ENCODE results near the gene MRGPRD. TPM values are rescaled to one million over a fixed set of nuclear protein-coding genes. Genes with fewer than 3 reads are reported as not detected.
"Not testable (repeated sequence)": the region's sequence is repeated elsewhere in the genome, so short reads cannot be mapped to it uniquely, and the experiment has no call there.

MRGPRD gene
- total RNA-seq, 1 donor from 2014 or later, result not detected

- DNase-seq (ENCODE audit: low spot score), result no peak
Observed at GRCh38 chr11:69005631-69006368, 25.0 kb upstream of the MRGPRD start.

DNA sequence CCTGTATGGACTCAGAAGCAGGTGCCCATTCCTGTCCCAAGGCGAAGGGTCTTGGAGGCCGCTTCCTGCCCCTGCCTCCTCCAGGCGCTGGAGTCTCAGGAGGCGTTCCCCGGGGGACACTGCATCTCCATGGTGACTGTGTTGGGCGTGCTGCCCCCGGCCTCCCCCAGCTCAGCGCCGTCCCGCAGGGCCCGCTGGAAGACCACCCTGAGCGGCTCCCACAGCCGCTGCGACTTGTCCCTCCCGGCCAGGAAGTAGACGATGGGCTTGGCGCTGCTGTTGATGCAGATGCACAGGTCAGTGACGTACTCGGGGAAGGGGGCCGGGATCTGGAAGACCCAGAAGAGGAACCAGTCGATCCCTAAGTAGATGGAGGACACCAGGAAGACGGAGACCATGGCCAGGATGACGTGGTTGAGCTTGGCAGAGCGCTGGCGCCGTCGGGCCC, 24.4 kb upstream of the MRGPRD start:
- no peak for DNase-seq (ENCODE audit: low spot score)

DNA sequence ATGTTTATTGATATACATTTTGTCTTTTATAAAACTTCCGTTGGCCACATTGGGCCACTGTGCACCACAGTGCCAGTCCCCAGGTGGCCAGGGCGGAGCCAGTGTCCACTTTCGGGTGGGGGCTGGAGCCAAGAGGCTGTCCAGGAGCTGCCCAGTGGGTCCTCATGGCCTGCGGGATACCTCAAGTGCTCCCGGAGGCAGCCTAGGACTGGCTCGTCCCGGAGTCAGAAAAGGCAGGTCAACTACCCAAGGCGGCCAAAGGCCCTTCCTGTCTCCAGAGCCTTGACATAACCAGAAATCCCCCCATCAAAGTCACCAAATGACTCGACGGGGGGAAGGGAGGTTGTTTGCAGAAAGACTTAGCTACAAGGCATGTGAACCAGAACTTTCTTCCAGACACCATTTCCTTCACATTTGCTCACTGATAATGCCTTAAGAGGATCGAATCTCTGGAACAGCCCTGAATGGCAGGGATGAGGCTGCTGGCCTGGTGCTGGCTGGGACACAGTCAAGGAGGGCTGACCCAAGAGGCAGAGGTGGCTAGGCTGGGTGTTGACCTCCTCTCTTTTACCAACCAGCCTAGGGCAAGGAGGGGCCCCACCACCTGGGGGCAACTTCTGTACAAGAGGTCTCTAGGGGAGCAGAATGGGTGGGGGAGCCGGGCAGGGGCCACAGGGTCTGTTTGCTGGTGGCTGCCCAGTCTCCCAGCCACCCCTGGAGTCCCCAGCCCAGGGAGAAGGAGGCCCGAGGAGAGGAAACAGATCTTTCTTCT, 23.8 kb upstream of the MRGPRD start:
- no peak for DNase-seq (ENCODE audit: low spot score)

- DNase-seq (ENCODE audit: low spot score), result no peak
Observed at GRCh38 chr11:69003866-69004367, 23.1 kb upstream of the MRGPRD start.

- no peak for DNase-seq (ENCODE audit: low spot score)
Observed at GRCh38 chr11:69003301-69003865, 22.6 kb upstream of the MRGPRD start.

DNA sequence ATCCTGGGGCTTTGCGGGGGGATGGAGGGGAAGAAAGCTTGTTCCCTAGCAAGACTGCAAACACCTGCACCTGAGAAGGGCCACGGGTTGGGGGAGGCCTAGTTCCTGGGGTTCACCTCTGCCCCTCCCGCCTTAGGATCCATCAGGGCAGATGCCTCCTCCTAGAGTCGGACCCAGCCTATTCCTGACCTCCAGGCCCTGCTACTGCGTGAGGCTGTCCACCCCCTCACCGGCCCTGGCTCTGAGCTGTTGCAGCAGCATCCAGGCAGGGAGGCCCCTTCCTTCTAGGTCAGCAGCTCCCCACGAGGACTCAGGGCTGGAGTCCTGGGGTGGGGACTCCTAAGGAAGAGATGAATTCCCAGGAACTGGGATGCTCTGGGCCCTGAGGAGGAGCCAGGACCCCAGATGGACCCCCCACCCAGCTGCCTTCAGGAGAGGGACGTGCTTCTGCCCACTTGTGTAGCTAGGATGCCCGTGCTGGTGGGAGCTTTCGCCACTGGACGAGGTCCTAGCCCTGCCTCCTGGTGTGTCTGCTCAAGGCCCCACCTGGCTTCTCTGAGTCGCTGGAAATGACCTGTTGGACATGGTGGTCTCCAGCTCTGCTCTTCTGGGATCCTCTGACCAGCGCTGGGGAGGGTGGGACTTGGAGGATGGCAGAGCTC, 21.9 kb upstream of the MRGPRD start:
- no peak for DNase-seq (ENCODE audit: low spot score)

DNA sequence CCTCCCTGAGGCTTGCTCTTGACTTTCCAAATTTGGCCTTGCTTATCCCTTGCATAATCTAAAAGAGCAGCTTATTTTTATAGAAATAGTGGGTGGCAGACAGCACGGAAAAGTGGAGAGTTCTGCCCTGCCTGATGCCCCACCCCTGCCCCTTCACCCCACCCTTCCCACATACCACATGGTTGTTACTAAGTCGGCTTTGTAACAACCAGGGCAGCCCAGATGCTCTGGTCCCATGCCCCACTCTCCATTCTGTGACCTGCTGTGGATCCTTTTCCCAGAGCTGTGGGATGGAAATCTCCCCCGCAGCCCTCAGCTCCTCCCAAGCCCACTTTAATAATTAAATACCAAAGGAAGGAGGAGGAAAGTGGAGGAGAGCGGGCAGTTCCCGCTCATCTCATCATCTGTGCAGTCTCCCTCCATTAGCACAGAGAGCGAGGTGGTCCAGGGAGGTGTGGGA, 21.4 kb upstream of the MRGPRD start:
- no peak for DNase-seq (ENCODE audit: low spot score)

- no peak for DNase-seq (ENCODE audit: low spot score)
Observed at GRCh38 chr11:69001243-69002081, 20.7 kb upstream of the MRGPRD start.

DNA sequence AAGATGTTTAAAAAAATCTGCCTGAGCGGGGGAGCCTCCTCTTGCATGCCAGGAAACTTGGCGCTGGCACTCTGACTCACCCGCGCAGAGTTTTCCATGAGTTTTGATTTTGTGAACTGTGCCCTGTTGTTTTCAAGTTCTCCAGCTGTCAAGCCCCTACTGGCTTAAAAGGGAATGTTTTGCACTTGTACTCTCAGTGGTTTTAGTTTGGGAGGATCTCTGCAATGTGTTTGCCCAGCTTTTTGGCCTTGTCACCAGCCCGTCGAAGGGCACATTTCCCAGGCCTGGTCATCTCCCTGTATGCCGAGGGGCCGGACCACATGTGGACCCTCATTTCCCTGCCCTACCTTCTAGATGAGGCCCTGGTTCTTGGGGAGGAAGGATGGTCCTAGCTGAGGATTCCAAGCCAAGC, 20.1 kb upstream of the MRGPRD start:
- DNase-seq (ENCODE audit: low spot score), result no peak

GRCh38 chr11:69000391-69000790, 19.6 kb upstream of the MRGPRD start:
- no peak for DNase-seq (ENCODE audit: low spot score)

GRCh38 chr11:68999748-69000355, 19.1 kb upstream of the MRGPRD start:
- not testable (repeated sequence) for DNase-seq (ENCODE audit: low spot score)

DNA sequence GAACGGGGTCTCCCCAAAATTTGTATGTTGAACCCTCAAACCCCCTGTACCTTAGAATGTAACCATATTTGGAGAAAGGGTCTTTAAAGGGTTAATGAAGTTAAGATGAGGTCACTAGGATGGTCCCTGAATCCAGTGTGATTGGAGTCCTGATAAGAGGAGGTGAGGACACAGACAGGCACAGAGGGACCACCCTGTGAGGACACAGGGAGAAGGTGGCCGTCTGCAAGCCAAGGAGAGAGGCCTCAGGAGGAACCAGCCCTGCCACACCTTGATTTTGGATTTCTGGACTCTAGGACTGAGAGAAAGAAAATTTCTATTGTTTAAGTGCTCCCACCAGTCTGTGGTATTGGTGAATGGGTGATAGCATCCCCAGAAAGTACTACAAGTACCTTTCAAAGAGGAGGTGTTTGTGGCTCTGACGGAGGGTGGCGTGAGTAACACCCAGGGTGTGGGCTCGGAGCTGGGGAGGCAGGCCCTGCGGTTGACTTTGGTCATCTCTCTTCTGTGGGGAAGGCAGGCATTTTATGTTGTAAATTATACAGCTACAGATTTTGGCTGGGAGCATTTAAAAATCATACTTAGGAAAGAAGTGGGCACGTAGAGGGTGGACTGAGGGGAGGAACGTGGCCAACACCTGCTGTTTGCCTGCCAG, 18.4 kb upstream of the MRGPRD start:
- no peak for DNase-seq (ENCODE audit: low spot score)

DNA sequence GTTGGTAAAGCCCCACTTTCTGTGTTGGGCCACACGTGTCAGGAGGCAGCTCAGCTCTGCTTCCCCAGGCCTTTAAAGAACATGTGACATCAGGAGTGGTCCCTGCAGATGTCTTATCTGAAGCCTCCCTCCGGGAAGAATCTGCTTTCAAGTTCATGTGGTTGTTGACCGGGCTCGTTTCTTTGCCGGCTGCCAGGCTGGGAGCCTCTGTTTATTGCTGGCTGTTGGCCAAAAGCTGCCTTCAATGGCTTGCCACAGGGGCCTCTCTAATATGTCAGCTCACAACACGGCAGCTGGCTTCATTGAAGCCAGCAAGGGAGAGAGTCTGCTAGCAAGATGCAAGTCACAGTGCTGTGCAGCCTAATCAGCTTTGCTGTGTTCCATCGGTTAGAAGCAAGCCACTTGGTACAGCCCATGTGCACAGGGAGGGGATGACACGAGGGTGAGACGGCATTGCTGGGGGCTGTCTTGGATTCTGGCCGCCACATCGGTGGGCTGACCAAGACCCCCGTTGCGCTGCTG, 17.7 kb upstream of the MRGPRD start:
- DNase-seq (ENCODE audit: low spot score), result no peak

- DNase-seq (ENCODE audit: low spot score), result no peak
Observed at GRCh38 chr11:68997995-68998348, 17.2 kb upstream of the MRGPRD start.

- no peak for DNase-seq (ENCODE audit: low spot score)
Observed at GRCh38 chr11:68997124-68997994, 16.6 kb upstream of the MRGPRD start.

DNA sequence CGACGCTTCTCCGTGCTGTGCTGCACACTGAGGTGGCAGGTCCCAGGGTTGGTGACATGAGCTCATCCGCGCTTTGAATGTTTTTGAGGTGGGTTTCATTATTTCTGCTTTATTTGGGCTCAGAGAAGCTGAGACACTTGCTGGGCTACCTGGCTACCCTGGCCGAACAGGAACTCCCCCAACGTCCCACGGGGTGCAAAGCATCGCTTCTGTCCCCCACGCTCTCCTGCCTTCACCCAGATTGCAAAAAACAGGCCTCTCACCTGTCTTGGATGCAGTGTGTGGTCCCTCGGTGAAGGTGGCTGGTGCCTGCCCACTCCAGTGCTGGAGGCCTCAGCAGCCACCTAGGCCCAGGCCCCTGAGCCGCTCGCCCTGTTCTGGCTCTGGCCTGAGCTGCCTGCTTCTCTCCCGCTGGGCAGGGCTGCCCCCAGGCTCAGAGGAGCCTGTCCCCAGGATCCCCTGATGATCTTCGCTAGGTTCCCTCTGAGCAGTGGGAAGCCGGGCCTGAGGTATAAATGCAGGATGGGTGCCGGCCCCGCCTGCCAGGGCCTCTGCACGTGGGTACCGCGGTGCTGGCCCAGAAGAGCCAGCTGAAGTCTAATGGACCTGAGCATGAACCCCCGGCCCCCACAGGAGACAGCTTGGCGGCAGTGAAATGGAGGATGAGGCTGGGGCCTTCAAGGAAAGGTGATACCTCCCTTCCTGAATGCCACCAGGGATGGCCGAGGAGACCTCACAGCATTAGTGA, 15.8 kb upstream of the MRGPRD start:
- no peak for DNase-seq (ENCODE audit: low spot score)

DNA sequence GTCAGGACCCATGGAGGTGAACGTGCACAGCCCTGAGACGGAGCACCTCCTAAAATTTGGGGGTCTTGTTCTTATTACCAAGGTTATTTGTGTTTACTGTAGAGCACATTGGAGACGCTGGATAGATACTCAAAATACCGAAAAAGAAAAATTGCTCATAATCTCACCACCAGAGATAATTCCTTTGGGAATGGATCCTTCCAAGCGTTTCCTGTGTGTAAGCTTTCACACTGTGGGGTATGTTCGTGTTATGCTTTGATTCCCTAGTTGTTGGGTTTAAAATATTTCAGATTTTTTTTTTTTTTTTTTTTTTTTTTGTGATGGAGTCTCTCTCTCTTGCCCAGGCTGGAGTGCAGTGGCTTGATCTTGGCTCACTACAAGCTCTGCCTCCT, 14.1 kb upstream of the MRGPRD start:
- DNase-seq (ENCODE audit: low spot score), result no peak
